HG03159 (cell line): ENCODE measurements around the gene ZC3H13.
"Not testable (repeated sequence)": the region's sequence is repeated elsewhere in the genome, so short reads cannot be mapped to it uniquely, and the experiment has no call there.

Experiments used
- ATAC-seq: cut with Tn5 transposase; IDR thresholded peaks from one replicate; pipeline ENCODE4 v1.9.1; 2021; ENCODE audit warnings: mild to moderate bottlenecking, moderate library complexity; ENCODE audit not compliant: unreplicated experiment

The ZC3H13 gene

GRCh38 chr13:46010148-46010547 lies 42.4 kb downstream of the ZC3H13 start:
- ATAC-seq = no peak

GRCh38 chr13:46008631-46009030 lies 43.9 kb downstream of the ZC3H13 start:
- no peak for ATAC-seq

- ATAC-seq = no peak
Measured at GRCh38 chr13:46006688-46007452, 45.7 kb downstream of the ZC3H13 start.

GRCh38 chr13:46004491-46004890 lies 48.1 kb downstream of the ZC3H13 start:
- ATAC-seq = no peak

GRCh38 chr13:45996631-45997030 lies 55.9 kb downstream of the ZC3H13 start:
- no peak for ATAC-seq

GRCh38 chr13:45995245-45995644 lies 57.3 kb downstream of the ZC3H13 start:
- no peak for ATAC-seq

GRCh38 chr13:45994752-45995151 lies 57.8 kb downstream of the ZC3H13 start:
- no peak for ATAC-seq

- no peak for ATAC-seq
Measured at GRCh38 chr13:45989607-45990006, 62.9 kb downstream of the ZC3H13 start.

GRCh38 chr13:45981127-45981526 lies 71.4 kb downstream of the ZC3H13 start:
- not testable (repeated sequence) for ATAC-seq

- ATAC-seq = no peak
Measured at GRCh38 chr13:45975337-45975736, 77.2 kb downstream of the ZC3H13 start.

GRCh38 chr13:45974500-45974899 lies 78.0 kb downstream of the ZC3H13 start:
- ATAC-seq = no peak

- no peak for ATAC-seq
Measured at GRCh38 chr13:45967589-45967988, 85.0 kb downstream of the ZC3H13 start.

GRCh38 chr13:45966715-45967114 lies 85.8 kb downstream of the ZC3H13 start:
- ATAC-seq = no peak

- no peak for ATAC-seq
Measured at GRCh38 chr13:45961468-45961867, 91.1 kb downstream of the ZC3H13 start.

- ATAC-seq = no peak
Measured at GRCh38 chr13:45954836-45955800, 97.4 kb downstream of the ZC3H13 start.

GRCh38 chr13:45953082-45953481 lies 99.5 kb downstream of the ZC3H13 start:
- no peak for ATAC-seq

GRCh38 chr13:45951724-45952123 lies 100.8 kb downstream of the ZC3H13 start:
- ATAC-seq = no peak

- ATAC-seq = no peak
Measured at GRCh38 chr13:45951166-45951565, 101.4 kb downstream of the ZC3H13 start.

GRCh38 chr13:45950386-45951000 lies 102.1 kb downstream of the ZC3H13 start:
- no peak for ATAC-seq

GRCh38 chr13:45949161-45949560 lies 103.4 kb downstream of the ZC3H13 start:
- no peak for ATAC-seq

- no peak for ATAC-seq
Measured at GRCh38 chr13:45943965-45944364, 108.6 kb downstream of the ZC3H13 start.
